Bronchial epithelial cell (primary cell): ENCODE results near the gene ELP6. TPM values are rescaled to one million over a fixed set of nuclear protein-coding genes. Genes with fewer than 3 reads are reported as not detected.
"Not testable (repeated sequence)": the region's sequence is repeated elsewhere in the genome, so short reads cannot be mapped to it uniquely, and the experiment has no call there.

Experiments used
- DNase-seq: peaks from one replicate; pipeline ENCODE4 v3.0.0-alpha.2; 2010; ENCODE audit warnings: low read depth
- FAIRE-seq: peaks from 2 replicates; lab custom pipeline; 2011; peaks lifted over from hg19 to GRCh38; lab: Jason Lieb, UNC
- H3K27me3 ChIP-seq: 2 replicates; pipeline ENCODE4 v1.5.1; 2011; ENCODE audit warnings: low read length; ENCODE audit not compliant: control insufficient read depth, insufficient read depth
- H3K36me3 ChIP-seq: 2 replicates; pipeline ENCODE4 v1.5.1; 2011; ENCODE audit warnings: low read length; ENCODE audit not compliant: control insufficient read depth, insufficient read depth
- H3K4me3 ChIP-seq: 2 replicates; pipeline ENCODE4 v1.5.1; 2011; ENCODE audit warnings: mild to moderate bottlenecking, low read depth, low read length, control low read depth
- CTCF ChIP-seq: IDR thresholded peaks from 2 replicates; pipeline ENCODE4 v1.5.1; 2011; ENCODE audit warnings: mild to moderate bottlenecking, moderate library complexity, low read length, control low read depth, inconsistent platforms; ENCODE audit not compliant: insufficient read depth, severe bottlenecking
- total RNA-seq: library from RNA; depleted of rRNA; stranded (reverse); fragments of >200 nt; gene quantifications from 2 replicates; pipeline ENCODE4 v1.2.1, GENCODE V29; 2014

The ELP6 gene
- total RNA-seq, 1 donor from 2014 or later, result 27.4 TPM

- no peaks in the 10 kb centered on the region for H3K27me3 ChIP-seq
- no peak overlapping the region for H3K4me3 ChIP-seq
- peaks cover 1% of the 10 kb centered on the region for H3K36me3 ChIP-seq
- DNase-seq (no peak), FAIRE-seq (no peak)
- TF ChIP-seq CTCF, result no peak
These were observed 22.3 kb downstream of the ELP6 start for GRCh38 chr3:47491186-47491585.

- DNase-seq (no peak), FAIRE-seq (no peak)
- TF ChIP-seq CTCF, result no peak
- no peaks in the 10 kb centered on the region for H3K27me3 ChIP-seq
- no peaks in the 10 kb centered on the region for H3K36me3 ChIP-seq
- no peak overlapping the region for H3K4me3 ChIP-seq
These were observed 26.2 kb downstream of the ELP6 start for GRCh38 chr3:47487265-47487664.

DNA sequence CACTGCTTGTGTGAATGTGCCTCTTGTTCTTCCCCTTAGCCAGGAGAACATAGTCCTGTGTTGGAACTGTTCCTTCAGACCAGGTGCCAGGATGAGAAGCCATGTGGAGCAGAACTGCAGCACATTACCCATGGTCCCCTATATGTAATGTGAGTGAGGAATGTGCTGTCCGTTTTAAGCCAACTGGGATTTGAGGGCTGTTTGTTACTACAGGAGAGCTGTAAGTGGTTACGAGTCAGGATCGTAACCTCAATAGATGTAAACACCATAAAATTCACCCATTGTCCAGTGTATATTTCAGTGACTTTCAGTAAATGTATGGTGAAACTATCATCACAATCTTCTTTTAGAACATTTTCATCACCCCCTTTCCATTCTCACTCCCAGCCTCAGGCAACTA is 27.7 kb downstream of the ELP6 start:
- H3K36me3 ChIP-seq, result no peaks in the 10 kb centered on the region
- DNase-seq (no peak), FAIRE-seq (no peak)
- no peaks in the 10 kb centered on the region for H3K27me3 ChIP-seq
- TF ChIP-seq CTCF, result no peak
- no peak overlapping the region for H3K4me3 ChIP-seq

- no peaks in the 10 kb centered on the region for H3K36me3 ChIP-seq
- no peaks in the 10 kb centered on the region for H3K27me3 ChIP-seq
- DNase-seq (no peak), FAIRE-seq (no peak)
- H3K4me3 ChIP-seq, result no peak overlapping the region
- TF ChIP-seq CTCF, result no peak
These were observed 31.1 kb downstream of the ELP6 start for GRCh38 chr3:47482366-47482765.

DNA sequence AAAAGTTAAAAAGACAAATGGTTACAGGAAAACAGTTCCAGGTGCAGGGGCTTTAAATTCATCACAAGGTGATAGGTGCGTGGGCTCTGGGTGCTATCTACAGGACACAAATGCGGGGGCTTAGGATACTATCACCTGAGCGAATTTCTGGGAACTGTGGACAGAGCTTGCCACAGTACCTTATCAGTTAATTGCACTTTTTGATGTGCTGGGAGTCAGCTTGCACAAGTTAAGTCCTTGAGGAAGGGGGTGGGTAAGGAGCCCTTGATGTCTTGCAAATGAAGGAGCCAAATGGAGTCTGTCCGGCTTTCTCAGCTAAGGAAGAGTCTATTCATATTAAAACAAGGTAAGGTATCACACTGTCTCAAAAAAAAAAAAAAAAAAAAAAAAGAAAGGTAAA is 31.7 kb downstream of the ELP6 start:
- not testable (repeated sequence) for DNase-seq

GRCh38 chr3:47480267-47480666 is 33.2 kb downstream of the ELP6 start:
- H3K27me3 ChIP-seq, H3K4me3 ChIP-seq, FAIRE-seq, H3K36me3 ChIP-seq, DNase-seq: not testable (repeated sequence)

More for the DNA sequence above, 31.7 kb downstream of the ELP6 start:
- not testable (repeated sequence) for H3K36me3 ChIP-seq, H3K27me3 ChIP-seq, H3K4me3 ChIP-seq, FAIRE-seq

GRCh38 chr3:47479826-47480160 is 33.7 kb downstream of the ELP6 start:
- TF ChIP-seq CTCF, result no peak
- no peaks in the 10 kb centered on the region for H3K36me3 ChIP-seq
- no peaks in the 10 kb centered on the region for H3K27me3 ChIP-seq
- no peak for DNase-seq
- FAIRE-seq, result no peak
- H3K4me3 ChIP-seq, result no peak overlapping the region
